GM12878 (cell line): ENCODE measurements around the gene GPHB5.

ENCODE experiments used
- CBFB ChIP-seq: IDR thresholded peaks from 2 replicates; pipeline ENCODE4 v1.6.1; 2016; ENCODE audit warnings: antibody characterized with exemption, low read depth
- MYC ChIP-seq: IDR thresholded peaks from 2 replicates; pipeline ENCODE4 v1.6.1; 2011; ENCODE audit warnings: mild to moderate bottlenecking, low read length, moderate library complexity, inconsistent platforms; ENCODE audit not compliant: insufficient read depth, insufficient replicate concordance, insufficient read length, severe bottlenecking
- POLR2AphosphoS2 ChIP-seq: IDR thresholded peaks from 2 replicates; pipeline ENCODE4 v1.6.1; 2011; ENCODE audit warnings: low read depth, mild to moderate bottlenecking, low read length, improper control_type of control experiment, moderate library complexity
- POLR2AphosphoS5 ChIP-seq: IDR thresholded peaks from 2 replicates; pipeline ENCODE4 v1.6.1; 2011; ENCODE audit warnings: mild to moderate bottlenecking, low read length, inconsistent platforms
- RFX5 ChIP-seq: IDR thresholded peaks from 2 replicates; pipeline ENCODE4 v1.6.1; 2011; ENCODE audit warnings: low read depth, low read length, improper control_type of control experiment
- ZNF24 ChIP-seq: fragments of 450-650 bp; IDR thresholded peaks from 2 replicates; pipeline ENCODE4 v1.6.1; 2017; ENCODE audit warnings: antibody characterized with exemption, mild to moderate bottlenecking
- ZNF274 ChIP-seq: IDR thresholded peaks from one replicate; pipeline ENCODE4 v1.8.0; 2011; ENCODE audit not compliant: insufficient read length, insufficient read depth

- TF ChIP-seq MYC (no peak), RFX5 (no peak), ZNF274 (no peak), POLR2AphosphoS5 (no peak), CBFB (no peak), POLR2AphosphoS2 (no peak), ZNF24 (no peak)
These were observed 4.3 kb upstream of the GPHB5 start for GRCh38 chr14:63322897-63323573.
